Astrocyte (in vitro differentiated cells and primary cell): ENCODE results near the gene USP25.

Experiments
- EZH2 ChIP-seq: IDR thresholded peaks from 2 replicates; pipeline ENCODE4 v1.6.1; 2012; ENCODE audit warnings: mild to moderate bottlenecking, low read length, inconsistent platforms; ENCODE audit not compliant: insufficient read depth
- TF ChIP-seq, protein P1 (sequence below): IDR thresholded peaks from 2 replicates; pipeline ENCODE4 v1.5.1; 2011; ENCODE audit warnings: low read depth, mild to moderate bottlenecking, inconsistent platforms, low read length, moderate library complexity; ENCODE audit not compliant: insufficient read depth

DNA sequence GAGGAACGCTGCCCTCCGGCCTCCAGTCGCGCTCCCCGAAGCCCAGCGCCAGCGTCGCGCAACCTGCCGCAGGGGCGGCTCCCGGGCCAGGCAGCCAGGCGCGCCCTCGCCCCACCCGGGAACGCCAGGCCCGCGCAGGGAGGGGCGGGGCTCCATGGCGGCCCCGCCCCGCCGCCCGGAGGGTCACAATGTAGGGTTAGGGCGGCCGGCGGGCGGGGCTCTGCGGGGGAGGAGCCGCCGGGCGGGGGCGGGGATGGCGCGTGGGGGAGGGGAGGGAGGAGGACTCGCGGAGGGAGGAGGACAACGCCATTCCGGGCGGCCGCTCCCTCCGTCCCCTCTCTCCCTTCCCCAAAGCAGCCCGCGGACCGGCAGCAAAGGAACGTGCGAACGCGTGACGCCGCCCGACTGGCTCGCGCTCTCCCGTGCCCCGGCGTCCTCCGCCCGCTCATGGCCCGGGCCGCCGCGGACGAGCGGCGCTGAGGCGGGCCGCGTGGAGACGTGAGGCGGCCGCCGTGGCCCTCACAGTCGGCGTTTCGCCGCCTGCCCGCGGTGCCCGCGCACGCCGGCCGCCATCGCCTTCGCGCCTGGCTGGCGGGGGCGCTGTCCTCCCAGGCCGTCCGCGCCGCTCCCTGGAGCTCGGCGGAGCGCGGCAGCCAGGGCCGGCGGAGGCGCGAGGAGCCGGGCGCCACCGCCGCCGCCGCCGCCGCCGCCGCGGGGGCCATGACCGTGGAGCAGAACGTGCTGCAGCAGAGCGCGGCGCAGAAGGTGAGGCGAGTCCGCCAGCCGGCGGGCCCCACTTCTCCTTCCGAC, at the start of gene USP25:
- TF ChIP-seq EZH2 = no peak
- TF ChIP-seq, protein P1, sequence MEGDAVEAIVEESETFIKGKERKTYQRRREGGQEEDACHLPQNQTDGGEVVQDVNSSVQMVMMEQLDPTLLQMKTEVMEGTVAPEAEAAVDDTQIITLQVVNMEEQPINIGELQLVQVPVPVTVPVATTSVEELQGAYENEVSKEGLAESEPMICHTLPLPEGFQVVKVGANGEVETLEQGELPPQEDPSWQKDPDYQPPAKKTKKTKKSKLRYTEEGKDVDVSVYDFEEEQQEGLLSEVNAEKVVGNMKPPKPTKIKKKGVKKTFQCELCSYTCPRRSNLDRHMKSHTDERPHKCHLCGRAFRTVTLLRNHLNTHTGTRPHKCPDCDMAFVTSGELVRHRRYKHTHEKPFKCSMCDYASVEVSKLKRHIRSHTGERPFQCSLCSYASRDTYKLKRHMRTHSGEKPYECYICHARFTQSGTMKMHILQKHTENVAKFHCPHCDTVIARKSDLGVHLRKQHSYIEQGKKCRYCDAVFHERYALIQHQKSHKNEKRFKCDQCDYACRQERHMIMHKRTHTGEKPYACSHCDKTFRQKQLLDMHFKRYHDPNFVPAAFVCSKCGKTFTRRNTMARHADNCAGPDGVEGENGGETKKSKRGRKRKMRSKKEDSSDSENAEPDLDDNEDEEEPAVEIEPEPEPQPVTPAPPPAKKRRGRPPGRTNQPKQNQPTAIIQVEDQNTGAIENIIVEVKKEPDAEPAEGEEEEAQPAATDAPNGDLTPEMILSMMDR = no peak
